ENCODE measurements around the gene DHCR7. TPM values are rescaled to one million over a fixed set of nuclear protein-coding genes. Genes with fewer than 3 reads are reported as not detected.

DHCR7 gene
- total RNA-seq (2022; extraction: Qiagen RNA extraction; ENCODE audit: low read depth), result 51.5 to 54.3 TPM (median 53.4 TPM) in 5 replicates

GRCh38 chr11:71448257-71449171 lies at the start of gene DHCR7:
Gene DHCR7 (minus strand): TSS chr11:71448393. CDS start chr11:71444952, 3,441 bp downstream.

GRCh38 chr11:71453037-71453917 lies 5.1 kb upstream of the DHCR7 start, which contains the start of gene NADSYN1:
Gene NADSYN1 (plus strand): TSS chr11:71453203. CDS start chr11:71453297, 94 bp downstream.

Other genes with a start within 250 kb of the DHCR7 start
- gene SHANK2, start 195.8 kb downstream of the DHCR7 start, total RNA-seq (2022; extraction: Qiagen RNA extraction; ENCODE audit: low read depth), result 7.1 to 11.1 TPM (median 8.2 TPM) in 5 replicates
- 42.8 to 49.8 TPM (median 46.8 TPM) in 5 replicates for gene NADSYN1, start 4.8 kb upstream of the DHCR7 start, total RNA-seq (2022; extraction: Qiagen RNA extraction; ENCODE audit: low read depth)
- not detected in 5 replicates for gene KRTAP5-7, start 78.9 kb upstream of the DHCR7 start, total RNA-seq (2022; extraction: Qiagen RNA extraction; ENCODE audit: low read depth)
- gene KRTAP5-8, start 89.6 kb upstream of the DHCR7 start, total RNA-seq (2022; extraction: Qiagen RNA extraction; ENCODE audit: low read depth), result not detected in 5 replicates
- gene KRTAP5-9, start 100.0 kb upstream of the DHCR7 start, total RNA-seq (2022; extraction: Qiagen RNA extraction; ENCODE audit: low read depth), result not detected in 5 replicates
- not detected in 5 replicates for gene KRTAP5-10, start 117.2 kb upstream of the DHCR7 start, total RNA-seq (2022; extraction: Qiagen RNA extraction; ENCODE audit: low read depth)
- gene KRTAP5-11, start 134.5 kb upstream of the DHCR7 start, total RNA-seq (2022; extraction: Qiagen RNA extraction; ENCODE audit: low read depth), result not detected in 5 replicates

Data from A549 treated with DMSO at 1 μM for 4 hours (cell line).